B cell (primary cell): ENCODE data around the gene ATIC. TPM values are rescaled to one million over a fixed set of nuclear protein-coding genes. Genes with fewer than 3 reads are reported as not detected.

Source experiments
- ATAC-seq: fragments of 200-7000 bp; cut with Tn5 transposase; one replicate; pipeline ENCODE4 v1.10.0; 2021; ENCODE audit warnings: low read depth, mild to moderate bottlenecking, moderate number of reproducible peaks, moderate library complexity
- CTCF ChIA-PET: fragments of 350-600 bp; sonication (Branson Sonifier 250); formaldehyde crosslinking; loops from one replicate; lab custom pipeline; 2021; ENCODE audit warnings: antibody characterized with exemption, inconsistent platforms; lab: Charles Lee
- POLR2A ChIA-PET: fragments of 350-600 bp; sonication (Branson Sonifier 250); formaldehyde crosslinking; loops from one replicate; lab custom pipeline; 2021; ENCODE audit warnings: antibody characterized with exemption; lab: Charles Lee
- DNase-seq: peaks from one replicate; pipeline ENCODE4 v3.0.0; 2013
- H2AFZ ChIP-seq: 2 replicates; pipeline ENCODE4 v1.6.1; 2012; ENCODE audit warnings: mild to moderate bottlenecking, low read depth, low read length; ENCODE audit not compliant: insufficient read depth, poor library complexity, severe bottlenecking
- H3K27ac ChIP-seq, 2 donors: 1 replicate in 1 of 2; 2 replicates in 1 of 2; pipeline ENCODE4 v1.5.1; 2012 to 2013; ENCODE audit warnings: low read length in 2 of 2, mild to moderate bottlenecking in 2 of 2, moderate library complexity in 1 of 2
- H3K27me3 ChIP-seq, 4 experiments: fragments of 200-600 bp in 1 of 4; sonication (generic) in 1 of 4; replicated peaks in 1 of 4; 1 replicate in 2 of 4; 2 replicates in 2 of 4; pipeline versions ENCODE4 v1.6.1 to v1.7.0; 2013 to 2016; ENCODE audit warnings: low read length in 3 of 4, mild to moderate bottlenecking in 2 of 4, mixed read lengths in 1 of 4, moderate library complexity in 1 of 4; ENCODE audit not compliant: insufficient read depth in 4 of 4, control insufficient read depth in 3 of 4; ENCODE audit errors: control extremely low read depth in 1 of 4
- H3K36me3 ChIP-seq, 2 experiments: replicated peaks in 1 of 2; 1 replicate in 1 of 2; 2 replicates in 1 of 2; pipeline versions ENCODE4 v1.6.1 to v1.7.1; 2013; ENCODE audit warnings: low read length in 1 of 2; ENCODE audit not compliant: insufficient read depth in 2 of 2, control insufficient read depth in 1 of 2; ENCODE audit errors: control extremely low read depth in 1 of 2, extremely low read depth in 1 of 2
- H3K4me1 ChIP-seq, 2 donors: fragments of 200-600 bp in 1 of 2; sonication (generic) in 1 of 2; 1 replicate in 1 of 2; 2 replicates in 1 of 2; pipeline versions ENCODE4 v1.5.1 to v1.6.1; 2013 to 2017; ENCODE audit warnings: low read length in 2 of 2; ENCODE audit not compliant: control insufficient read depth in 2 of 2, insufficient read depth in 2 of 2
- H3K4me2 ChIP-seq: replicated peaks from 2 replicates; pipeline ENCODE3; 2012; ENCODE audit warnings: mild to moderate bottlenecking, low read depth, low read length; ENCODE audit not compliant: poor library complexity, severe bottlenecking
- H3K4me3 ChIP-seq, 5 experiments: fragments of 200-600 bp in 1 of 5; sonication (generic) in 1 of 5; 1 replicate in 3 of 5; 2 replicates in 2 of 5; pipeline versions ENCODE4 v1.5.1 to v1.7.0; 2011 to 2016; ENCODE audit warnings: low read length in 4 of 5, mild to moderate bottlenecking in 4 of 5, low read depth in 2 of 5, control low read depth in 1 of 5, moderate library complexity in 1 of 5; ENCODE audit not compliant: insufficient read depth in 1 of 5; ENCODE audit errors: control extremely low read depth in 1 of 5, extremely low read depth in 1 of 5
- H3K79me2 ChIP-seq: fragments of 200-600 bp; sonication (generic); one replicate; pipeline ENCODE4 v1.6.0; 2016; ENCODE audit warnings: low read length; ENCODE audit not compliant: control insufficient read depth, insufficient read depth
- H3K9ac ChIP-seq: fragments of 200-600 bp; sonication (generic); 2 replicates; pipeline ENCODE4 v1.6.1; 2017; ENCODE audit warnings: mild to moderate bottlenecking, low read length, moderate library complexity
- H3K9me3 ChIP-seq, 3 donors: one replicate each; pipeline versions ENCODE4 v1.6.1 to v1.7.1; 2013; ENCODE audit warnings: low read length in 2 of 3; ENCODE audit not compliant: control insufficient read depth in 2 of 3, insufficient read depth in 1 of 3; ENCODE audit errors: control extremely low read depth in 1 of 3
- H4K20me1 ChIP-seq: 2 replicates; pipeline ENCODE4 v1.6.0; 2012; ENCODE audit warnings: mild to moderate bottlenecking, low read length; ENCODE audit not compliant: insufficient read depth, control insufficient read depth, poor library complexity, severe bottlenecking
- H3K27ac Mint-ChIP-seq: one replicate; pipeline ENCODE4 v1.8.0; 2021; ENCODE audit warnings: mixed read lengths
- H3K27me3 Mint-ChIP-seq: one replicate; pipeline ENCODE4 v1.8.0; 2021; ENCODE audit warnings: mixed read lengths
- H3K4me1 Mint-ChIP-seq: one replicate; pipeline ENCODE4 v1.8.0; 2021; ENCODE audit warnings: mixed read lengths
- H3K4me3 Mint-ChIP-seq: one replicate; pipeline ENCODE4 v1.8.0; 2021; ENCODE audit warnings: mixed read lengths
- H3K9me3 Mint-ChIP-seq: one replicate; pipeline ENCODE4 v1.8.0; 2022; ENCODE audit warnings: mixed read lengths; ENCODE audit not compliant: insufficient read depth
- EZH2 ChIP-seq: IDR thresholded peaks from 2 replicates; pipeline ENCODE4 v1.6.1; 2012; ENCODE audit warnings: borderline replicate concordance, low read depth, mild to moderate bottlenecking, moderate library complexity, low read length; ENCODE audit not compliant: insufficient read depth, poor library complexity, severe bottlenecking
- WGBS: methylation state at CpG from one replicate; pipeline ENCODE4 v1.1.5; 2013; ENCODE audit warnings: missing lambda C conversion rate; ENCODE audit not compliant: insufficient coverage; 5-methylcytosine and 5-hydroxymethylcytosine counted together
- intact Hi-C: fragments of 100-400 bp; cut with micrococcal nuclease; formaldehyde crosslinking; loops from one replicate; pipeline ENCODE4 v1.10.0; 2022
- polyA plus RNA-seq: library from polyadenylated mRNA; depleted of rRNA; stranded (reverse); fragments of >200 nt; gene quantifications from 2 replicates; pipeline ENCODE4 v1.2.3, GENCODE V29; 2012
- total RNA-seq, 2 donors: library from RNA; stranded (reverse); fragments of 120-200 nt in 1 of 2; gene quantifications; 1 replicate in 1 of 2; 2 replicates in 1 of 2; pipeline versions ENCODE4 v1.2.3 to v1.2.4, GENCODE V29; 2013 to 2022
- TF ChIP-seq, protein P1 (sequence below): fragments of 200-600 bp; IDR thresholded peaks from one replicate; pipeline ENCODE4 v1.8.0; 2022; ENCODE audit warnings: antibody characterized with exemption, mild to moderate bottlenecking

Gene ATIC
- total and polyA plus RNA-seq, 2 donors (not counting 1 experiment from before 2014, with no cell fraction given), result 55.4 to 80.4 TPM

DNA sequence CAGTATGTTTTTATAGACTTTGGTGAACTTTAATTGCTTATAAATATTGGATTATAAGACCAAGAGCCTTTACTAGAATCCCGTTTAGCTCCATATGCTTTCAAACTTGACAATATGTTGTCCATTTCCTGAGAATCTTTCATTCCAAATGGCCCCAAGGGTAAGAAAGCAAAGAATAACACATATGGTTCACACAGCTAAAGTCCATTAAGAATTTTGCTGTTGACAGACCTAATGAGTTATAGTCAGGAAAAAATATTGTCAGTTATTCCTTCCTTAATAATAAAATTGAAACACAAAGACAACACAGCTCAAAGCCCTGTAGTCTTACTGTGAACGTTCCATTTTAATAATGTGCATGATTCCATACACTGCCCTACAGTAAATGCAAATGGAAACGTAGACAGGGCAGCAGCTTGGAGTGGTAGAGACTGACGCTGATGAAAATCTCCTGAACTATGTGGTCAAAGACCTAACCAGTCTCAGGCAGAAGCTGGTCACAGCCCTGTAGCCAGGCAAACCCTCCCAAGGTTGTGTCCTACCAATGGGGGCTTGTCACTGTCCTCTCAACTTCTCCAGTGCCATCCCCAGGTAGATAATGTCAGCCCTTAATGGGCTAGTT, 49.0 kb upstream of the ATIC start:
- no peaks in the 10 kb centered on the region for H3K4me1 Mint-ChIP-seq
- CTCF ChIA-PET, result no interaction called here
- WGBS, result no CpG with 5 or more reads among the region's 4 CpGs

DNA sequence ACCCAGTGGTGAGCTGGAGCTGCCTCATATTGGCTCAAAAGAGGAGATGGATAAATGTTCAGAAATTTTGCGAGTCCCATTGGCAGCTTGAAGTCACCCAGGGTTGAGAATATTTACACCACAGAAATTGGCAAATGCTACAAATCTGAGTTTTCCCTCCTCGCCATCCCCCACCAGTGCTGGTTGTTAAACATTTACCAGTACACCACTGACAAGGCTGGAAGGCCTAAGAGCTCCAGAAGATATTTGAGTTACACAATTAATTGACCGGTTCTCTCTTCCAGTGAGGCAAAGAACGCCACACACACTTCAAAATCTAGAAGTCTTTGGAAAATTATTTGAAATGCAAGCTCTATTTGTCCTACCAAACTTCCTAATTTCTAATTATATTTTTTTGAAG, 47.5 kb upstream of the ATIC start:
- Histone ChIP-seq H3K4me3 (no peak overlapping the region), H3K36me3 (no peaks in the 10 kb centered on the region), H3K27me3 (no peaks in the 10 kb centered on the region), H2AFZ (no peak overlapping the region), H4K20me1 (no peaks in the 10 kb centered on the region), H3K4me2 (no peak overlapping the region), H3K9ac (no peak overlapping the region), H3K27ac (no peak overlapping the region), H3K4me1 (no peaks in the 10 kb centered on the region), H3K79me2 (no peaks in the 10 kb centered on the region), H3K9me3 (no peaks in the 10 kb centered on the region)
- intact Hi-C loops, result no loop called here
- no peak for TF ChIP-seq EZH2
- TF ChIP-seq, protein P1, sequence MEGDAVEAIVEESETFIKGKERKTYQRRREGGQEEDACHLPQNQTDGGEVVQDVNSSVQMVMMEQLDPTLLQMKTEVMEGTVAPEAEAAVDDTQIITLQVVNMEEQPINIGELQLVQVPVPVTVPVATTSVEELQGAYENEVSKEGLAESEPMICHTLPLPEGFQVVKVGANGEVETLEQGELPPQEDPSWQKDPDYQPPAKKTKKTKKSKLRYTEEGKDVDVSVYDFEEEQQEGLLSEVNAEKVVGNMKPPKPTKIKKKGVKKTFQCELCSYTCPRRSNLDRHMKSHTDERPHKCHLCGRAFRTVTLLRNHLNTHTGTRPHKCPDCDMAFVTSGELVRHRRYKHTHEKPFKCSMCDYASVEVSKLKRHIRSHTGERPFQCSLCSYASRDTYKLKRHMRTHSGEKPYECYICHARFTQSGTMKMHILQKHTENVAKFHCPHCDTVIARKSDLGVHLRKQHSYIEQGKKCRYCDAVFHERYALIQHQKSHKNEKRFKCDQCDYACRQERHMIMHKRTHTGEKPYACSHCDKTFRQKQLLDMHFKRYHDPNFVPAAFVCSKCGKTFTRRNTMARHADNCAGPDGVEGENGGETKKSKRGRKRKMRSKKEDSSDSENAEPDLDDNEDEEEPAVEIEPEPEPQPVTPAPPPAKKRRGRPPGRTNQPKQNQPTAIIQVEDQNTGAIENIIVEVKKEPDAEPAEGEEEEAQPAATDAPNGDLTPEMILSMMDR, result no peak
- no peak for DNase-seq
- WGBS, result no CpG with 5 or more reads among the region's 4 CpGs
- POLR2A ChIA-PET, result no interaction called here
- CTCF ChIA-PET, result no interaction called here
- no peaks in the 10 kb centered on the region for H3K27me3 Mint-ChIP-seq
- no peak overlapping the region for H3K27ac Mint-ChIP-seq
- no peaks in the 10 kb centered on the region for H3K9me3 Mint-ChIP-seq
- no peaks in the 10 kb centered on the region for H3K4me1 Mint-ChIP-seq
- ATAC-seq, result no peak
- H3K4me3 Mint-ChIP-seq, result no peak overlapping the region

More for the DNA sequence above, 49.0 kb upstream of the ATIC start:
- Histone ChIP-seq H3K4me1 (no peaks in the 10 kb centered on the region), H2AFZ (no peak overlapping the region), H3K4me3 (no peak overlapping the region), H3K36me3 (no peaks in the 10 kb centered on the region), H3K4me2 (no peak overlapping the region), H3K9me3 (no peaks in the 10 kb centered on the region), H4K20me1 (no peaks in the 10 kb centered on the region), H3K27me3 (no peaks in the 10 kb centered on the region), H3K79me2 (no peaks in the 10 kb centered on the region), H3K9ac (no peak overlapping the region), H3K27ac (no peak overlapping the region)
- Mint-ChIP-seq H3K9me3 (no peaks in the 10 kb centered on the region), H3K27me3 (no peaks in the 10 kb centered on the region), H3K27ac (no peak overlapping the region), H3K4me3 (no peak overlapping the region)
- DNase-seq (no peak), ATAC-seq (no peak)
- POLR2A ChIA-PET, result no interaction called here
- intact Hi-C loops, result no loop called here
- TF ChIP-seq EZH2, result no peak
- TF ChIP-seq, protein P1, result no peak
